ENCODE measurements around the gene ZNF518A. TPM values are rescaled to one million over a fixed set of nuclear protein-coding genes. Genes with fewer than 3 reads are reported as not detected.

Gene ZNF518A
- total and polyA plus RNA-seq, 2 of the 8 experiments (the other 6 are each of a cell fraction or from before 2014, with no cell fraction given) = 6.6 to 34.8 TPM

- H3K4me3 ChIP-seq (ENCODE audit: extremely low read depth in 1 of 4, insufficient read depth in 2 of 4, low read depth in 3 of 4, low read length in 4 of 4) = peak overlapping the region in 1 of 4 experiments; percentile 4; a peak in 1 of 8 replicates
These were observed 39.7 kb upstream of the ZNF518A start for GRCh38 chr10:96090463-96090800.

More at GRCh38 chr10:96090463-96090800, 39.7 kb upstream of the ZNF518A start:
- no peak overlapping the region for H2BK120ac ChIP-seq (replicated peaks; ENCODE audit: low read depth, low read length)
- no peaks in the 10 kb centered on the region for H3K4me1 ChIP-seq (replicated peaks in 1 of 4; ENCODE audit: control insufficient read depth in 3 of 4, insufficient read depth in 4 of 4, low read length in 3 of 4)
- H3K79me2 ChIP-seq (ENCODE audit: control insufficient read depth in 1 of 2, insufficient read depth in 2 of 2, low read length in 2 of 2) = no peaks in the 10 kb centered on the region
- H4K8ac ChIP-seq (ENCODE audit: extremely low read depth, insufficient read depth, low read length) = 0 out of 2 replicates have a peak overlapping the region, but pooled peaks have one; percentile 53
- peak overlapping the region in 1 of 2 experiments; percentile 27; a peak in 1 of 4 replicates for H3K4me2 ChIP-seq (ENCODE audit: insufficient read depth in 1 of 2, low read depth in 2 of 2, low read length in 2 of 2)
- no peak overlapping the region for H3K4ac ChIP-seq (replicated peaks; ENCODE audit: insufficient read length, low read depth, low read length)
- H3K23ac ChIP-seq (ENCODE audit: insufficient read length) = no peak overlapping the region
- ChIA-PET POLR2A (ENCODE audit: partially characterized antibody) (interaction anchor here (1.5 kb wide), 1 partner anchor 40 kb away, joined by 7 read pairs; the partner anchor contains the start of gene ZNF518A), CTCF (ENCODE audit: partially characterized antibody) (no interaction called here)
- H3K27ac ChIP-seq (ENCODE audit: low read depth, low read length) = no peak overlapping the region
- TF ChIP-seq SP4 (IDR thresholded peaks at IDR 0.05; ENCODE audit: low read length) (no peak), ATF2 (IDR thresholded peaks at IDR 0.05; ENCODE audit: low read length) (no peak), CEBPB (IDR thresholded peaks at IDR 0.05; ENCODE audit: low read depth, low read length) (no peak), RNF2 (IDR thresholded peaks at IDR 0.05; ENCODE audit: borderline replicate concordance, low read depth, low read length, missing control alignments, poor library complexity, severe bottlenecking) (no peak), BCL11A (IDR thresholded peaks at IDR 0.05; ENCODE audit: low read depth in 2 of 2, low read length in 2 of 2) (no peak), KDM4A (IDR thresholded peaks at IDR 0.05; ENCODE audit: low read depth, low read length, severe bottlenecking) (no peak)
- TF ChIP-seq, protein P1, sequence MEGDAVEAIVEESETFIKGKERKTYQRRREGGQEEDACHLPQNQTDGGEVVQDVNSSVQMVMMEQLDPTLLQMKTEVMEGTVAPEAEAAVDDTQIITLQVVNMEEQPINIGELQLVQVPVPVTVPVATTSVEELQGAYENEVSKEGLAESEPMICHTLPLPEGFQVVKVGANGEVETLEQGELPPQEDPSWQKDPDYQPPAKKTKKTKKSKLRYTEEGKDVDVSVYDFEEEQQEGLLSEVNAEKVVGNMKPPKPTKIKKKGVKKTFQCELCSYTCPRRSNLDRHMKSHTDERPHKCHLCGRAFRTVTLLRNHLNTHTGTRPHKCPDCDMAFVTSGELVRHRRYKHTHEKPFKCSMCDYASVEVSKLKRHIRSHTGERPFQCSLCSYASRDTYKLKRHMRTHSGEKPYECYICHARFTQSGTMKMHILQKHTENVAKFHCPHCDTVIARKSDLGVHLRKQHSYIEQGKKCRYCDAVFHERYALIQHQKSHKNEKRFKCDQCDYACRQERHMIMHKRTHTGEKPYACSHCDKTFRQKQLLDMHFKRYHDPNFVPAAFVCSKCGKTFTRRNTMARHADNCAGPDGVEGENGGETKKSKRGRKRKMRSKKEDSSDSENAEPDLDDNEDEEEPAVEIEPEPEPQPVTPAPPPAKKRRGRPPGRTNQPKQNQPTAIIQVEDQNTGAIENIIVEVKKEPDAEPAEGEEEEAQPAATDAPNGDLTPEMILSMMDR (IDR thresholded peaks at IDR 0.05; ENCODE audit: control extremely low read depth in 1 of 3, insufficient read depth in 1 of 3, low read depth in 1 of 3, low read length in 3 of 3) = no peak
- H3K23me2 ChIP-seq (ENCODE audit: low read depth, low read length) = no peaks in the 10 kb centered on the region
- no peak for DNase-seq (ENCODE audit: low read depth in 1 of 2, low spot score in 2 of 2)
- H2BK12ac ChIP-seq (ENCODE audit: low read depth, low read length) = no peak overlapping the region
- H3K27me3 ChIP-seq (replicated peaks in 1 of 4; ENCODE audit: control insufficient read depth in 3 of 4, extremely low read depth in 1 of 4, insufficient read depth in 3 of 4, low read length in 3 of 4) = no peaks in the 10 kb centered on the region
- WGBS, 2 experiments (ENCODE audit: extremely low coverage in 1 of 2, insufficient coverage in 1 of 2, insufficient read length in 1 of 2, insufficient replicate concordance in 2 of 2, low coverage in 1 of 2, low lambda C conversion rate in 2 of 2, missing lambda C conversion rate in 1 of 2) = 94% methylated on average over 9 of the region's 9 CpGs; no CpG with 5 or more reads in 1 of the 2 experiments
- no peak overlapping the region for H2BK15ac ChIP-seq (ENCODE audit: low read length)
- H4K5ac ChIP-seq (ENCODE audit: insufficient read length, low read depth, low read length) = no peak overlapping the region
- no peak overlapping the region for H3K18ac ChIP-seq (ENCODE audit: extremely low read depth, low read length)
- no peaks in the 10 kb centered on the region for H3K36me3 ChIP-seq (ENCODE audit: control insufficient read depth in 2 of 4, insufficient read depth in 4 of 4, low read length in 3 of 4)
- H2BK20ac ChIP-seq (ENCODE audit: low read length) = no peak overlapping the region
- H3K9me3 ChIP-seq (ENCODE audit: insufficient read depth in 2 of 2, low read depth in 1 of 2, low read length in 1 of 2) = no peaks in the 10 kb centered on the region; a peak in 1 of 4 replicates
- H4K20me1 ChIP-seq (replicated peaks in 1 of 2; ENCODE audit: control insufficient read depth in 1 of 2, insufficient read depth in 2 of 2, low read length in 2 of 2) = no peaks in the 10 kb centered on the region
- no peaks in the 10 kb centered on the region for H3K79me1 ChIP-seq (ENCODE audit: low read depth, low read length)
- no peak overlapping the region for H3K56ac ChIP-seq (replicated peaks; ENCODE audit: insufficient read length, low read depth, low read length)
- H2AFZ ChIP-seq (ENCODE audit: low read length) = peak overlapping the region; percentile 64
- H3K14ac ChIP-seq (ENCODE audit: insufficient read length) = no peak overlapping the region
- H2AK5ac ChIP-seq (ENCODE audit: low read depth, low read length) = no peak overlapping the region
- H4K91ac ChIP-seq (replicated peaks; ENCODE audit: insufficient read length, low read length) = no peak overlapping the region
- FAIRE-seq = no peak
- H2BK5ac ChIP-seq (ENCODE audit: low read depth, low read length) = no peak overlapping the region; the same call in 1 of the 2 replicates
- H3K9ac ChIP-seq (replicated peaks in 1 of 4; ENCODE audit: extremely low read depth in 1 of 4, low read depth in 3 of 4, low read length in 3 of 4) = no peak overlapping the region

All from H1 (cell line).